ENCODE results near the gene ANKRD40.

The ANKRD40 gene

GRCh38 chr17:50731575-50732460 is 24.1 kb upstream of the ANKRD40 start:
- Histone ChIP-seq H3F3A (ENCODE audit: insufficient read depth, low read length) (no peaks in the 10 kb centered on the region), H4K20me1 (ENCODE audit: insufficient read depth, low read length) (peaks cover under 1% of the 10 kb centered on the region; the same call in 1 of the 2 replicates), H3K9ac (ENCODE audit: low read length) (no peak overlapping the region), H3K9me2 (ENCODE audit: low read depth, low read length) (no peaks in the 10 kb centered on the region), H2AFZ (ENCODE audit: low read length) (no peak overlapping the region), H3K4me2 (ENCODE audit: low read length) (no peak overlapping the region), H3K4me1 (ENCODE audit: insufficient read depth, low read length, severe bottlenecking) (peaks cover 6% of the 10 kb centered on the region), H3K4me3 (ENCODE audit: low read depth, low read length, poor library complexity, severe bottlenecking) (no peak overlapping the region), H3K27ac (ENCODE audit: low read depth, low read length, poor library complexity, severe bottlenecking) (no peak overlapping the region), H3K27me3 (ENCODE audit: insufficient read depth, low read length) (no peaks in the 10 kb centered on the region), H3K79me2 (ENCODE audit: insufficient read depth, low read length) (peaks cover 100% of the 10 kb centered on the region), H3K36me3 (ENCODE audit: insufficient read depth, low read length) (peaks cover 35% of the 10 kb centered on the region; the same call in 1 of the 2 replicates), H3K9me3 (ENCODE audit: low read length) (no peaks in the 10 kb centered on the region)
- TF ChIP-seq CTCF (IDR thresholded peaks at IDR 0.05; ENCODE audit: low read length) (no peak), EZH2 (IDR thresholded peaks at IDR 0.05; ENCODE audit: borderline replicate concordance, low read length) (no peak)

GRCh38 chr17:50728881-50729765 is 21.4 kb upstream of the ANKRD40 start:
- Histone ChIP-seq H3F3A (ENCODE audit: insufficient read depth, low read length) (no peaks in the 10 kb centered on the region), H3K4me1 (ENCODE audit: insufficient read depth, low read length, severe bottlenecking) (peaks cover 23% of the 10 kb centered on the region), H3K4me3 (ENCODE audit: low read depth, low read length, poor library complexity, severe bottlenecking) (no peak overlapping the region), H3K36me3 (ENCODE audit: insufficient read depth, low read length) (peaks cover 53% of the 10 kb centered on the region), H3K9me3 (ENCODE audit: low read length) (no peaks in the 10 kb centered on the region), H4K20me1 (ENCODE audit: insufficient read depth, low read length) (no peaks in the 10 kb centered on the region; the same call in 1 of the 2 replicates), H3K4me2 (ENCODE audit: low read length) (no peak overlapping the region), H3K9ac (ENCODE audit: low read length) (no peak overlapping the region), H3K79me2 (ENCODE audit: insufficient read depth, low read length) (peaks cover 100% of the 10 kb centered on the region), H3K9me2 (ENCODE audit: low read depth, low read length) (no peaks in the 10 kb centered on the region), H3K27me3 (ENCODE audit: insufficient read depth, low read length) (no peaks in the 10 kb centered on the region), H3K27ac (ENCODE audit: low read depth, low read length, poor library complexity, severe bottlenecking) (no peak overlapping the region), H2AFZ (ENCODE audit: low read length) (no peak overlapping the region)
- TF ChIP-seq CTCF (IDR thresholded peaks at IDR 0.05; ENCODE audit: low read length) (no peak), EZH2 (IDR thresholded peaks at IDR 0.05; ENCODE audit: borderline replicate concordance, low read length) (no peak)

GRCh38 chr17:50728112-50728429 is 20.4 kb upstream of the ANKRD40 start:
- Histone ChIP-seq H3K9ac (ENCODE audit: low read length) (no peak overlapping the region), H3F3A (ENCODE audit: insufficient read depth, low read length) (no peaks in the 10 kb centered on the region), H3K79me2 (ENCODE audit: insufficient read depth, low read length) (peaks cover 100% of the 10 kb centered on the region), H3K27me3 (ENCODE audit: insufficient read depth, low read length) (no peaks in the 10 kb centered on the region), H3K4me2 (ENCODE audit: low read length) (no peak overlapping the region), H3K4me1 (ENCODE audit: insufficient read depth, low read length, severe bottlenecking) (peaks cover 34% of the 10 kb centered on the region), H3K9me3 (ENCODE audit: low read length) (no peaks in the 10 kb centered on the region), H3K27ac (ENCODE audit: low read depth, low read length, poor library complexity, severe bottlenecking) (no peak overlapping the region), H2AFZ (ENCODE audit: low read length) (no peak overlapping the region), H3K36me3 (ENCODE audit: insufficient read depth, low read length) (peaks cover 57% of the 10 kb centered on the region), H4K20me1 (ENCODE audit: insufficient read depth, low read length) (0 out of 2 replicates have a peak, but pooled peaks cover 5% of the 10 kb centered on the region), H3K9me2 (ENCODE audit: low read depth, low read length) (no peaks in the 10 kb centered on the region), H3K4me3 (ENCODE audit: low read depth, low read length, poor library complexity, severe bottlenecking) (no peak overlapping the region)
- TF ChIP-seq CTCF (IDR thresholded peaks at IDR 0.05; ENCODE audit: low read length) (no peak), EZH2 (IDR thresholded peaks at IDR 0.05; ENCODE audit: borderline replicate concordance, low read length) (no peak)

Measured in OCI-LY1 (cell line).